ENCODE results near the gene CEMIP2.

DNA sequence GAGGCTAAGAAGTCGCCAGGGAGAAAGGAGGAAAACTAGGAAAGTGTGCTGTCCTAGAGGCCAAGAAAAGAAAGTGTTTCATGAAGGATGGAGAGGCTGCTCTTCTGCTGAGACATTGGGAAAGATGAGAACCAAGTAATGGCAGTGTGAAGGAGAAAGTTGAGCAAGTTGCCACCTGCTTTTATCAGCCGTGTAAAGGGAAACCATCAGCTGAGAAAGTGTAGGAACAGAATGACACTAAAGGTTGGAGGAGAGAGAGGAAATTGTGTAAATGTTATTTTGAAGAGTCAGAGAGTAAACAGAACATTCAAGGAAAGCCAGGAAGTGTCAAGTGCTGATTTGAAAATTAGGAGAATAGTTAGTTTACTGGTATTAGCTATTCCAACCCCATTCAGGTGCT lies 125.0 kb downstream of the CEMIP2 start:
- TF ChIP-seq POLR2A (IDR thresholded peaks at IDR 0.05) (no peak), CTCF (IDR thresholded peaks at IDR 0.05) (no peak)
